GM19328 (cell line): ENCODE results near the gene TBCD.
"Not testable (repeated sequence)": the region's sequence is repeated elsewhere in the genome, so short reads cannot be mapped to it uniquely, and the experiment has no call there.

Experiments
- ATAC-seq: cut with Tn5 transposase; IDR thresholded peaks from one replicate; pipeline ENCODE4 v1.9.1; 2021; ENCODE audit warnings: mild to moderate bottlenecking, moderate library complexity; ENCODE audit not compliant: unreplicated experiment

TBCD gene

DNA sequence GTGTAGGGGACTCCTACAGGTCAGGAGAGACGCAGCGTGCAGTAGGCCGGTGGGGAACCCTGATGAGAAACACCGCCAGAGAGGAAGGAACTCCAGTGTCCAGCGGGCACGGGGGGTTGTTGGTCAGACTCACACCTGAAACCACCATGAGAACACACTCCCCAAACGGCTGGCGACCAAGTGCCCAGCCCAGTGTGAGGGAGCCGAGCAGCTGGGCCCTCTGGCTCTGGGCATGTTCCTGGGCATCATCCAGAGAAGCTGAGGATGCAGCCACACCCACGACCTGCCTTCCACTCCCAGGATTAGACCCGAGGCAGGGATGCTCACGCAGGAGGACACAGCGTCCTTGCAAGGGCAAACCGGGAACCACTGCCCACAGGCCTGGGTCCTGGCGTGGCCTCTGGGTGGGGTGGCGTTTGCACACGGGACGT lies 196.2 kb downstream of the TBCD start:
- no peak for ATAC-seq

- no peak for ATAC-seq
These were observed 197.1 kb downstream of the TBCD start for GRCh38 chr17:82948957-82949356.

GRCh38 chr17:82949361-82949760 lies 197.5 kb downstream of the TBCD start:
- ATAC-seq: no peak

DNA sequence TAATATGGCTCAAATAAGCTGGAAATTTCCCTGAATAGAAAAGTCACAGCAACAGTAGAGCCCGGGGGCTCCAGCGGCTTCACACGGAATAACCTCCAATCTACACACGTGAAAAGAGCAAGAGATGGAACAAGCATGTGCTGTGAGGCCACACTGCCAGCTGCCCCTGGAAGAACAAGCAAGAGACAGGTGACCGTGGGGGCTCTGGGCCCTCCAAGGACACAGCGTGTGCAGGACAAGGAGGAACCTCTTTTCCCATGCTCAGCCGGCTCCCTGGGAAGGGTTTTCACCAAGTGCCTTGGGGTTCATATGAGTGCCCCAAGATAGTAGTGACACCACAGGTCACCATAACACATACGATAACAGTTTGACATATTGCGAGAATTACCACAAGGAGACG lies 198.1 kb downstream of the TBCD start:
- no peak for ATAC-seq

GRCh38 chr17:82950525-82951102 lies 198.7 kb downstream of the TBCD start:
- no peak for ATAC-seq

DNA sequence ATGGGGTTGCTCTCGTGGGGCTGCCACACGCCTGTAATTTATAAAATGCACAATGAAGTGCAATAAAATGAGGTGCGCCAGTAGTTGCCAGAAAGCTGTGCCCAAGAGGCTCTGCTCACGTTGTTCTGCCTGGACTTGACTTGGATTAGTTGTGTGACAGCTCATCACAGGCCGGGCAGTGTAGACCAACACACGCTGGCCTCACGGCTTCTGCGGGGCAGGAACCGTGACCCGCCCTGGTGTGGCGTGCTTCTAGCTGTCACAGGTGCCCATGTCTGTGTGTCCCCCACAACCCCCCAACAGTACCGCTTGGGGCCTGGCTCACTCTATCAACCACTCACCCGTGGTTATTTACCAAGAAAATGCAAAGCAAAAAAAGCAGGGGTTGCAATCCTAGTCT lies 200.2 kb downstream of the TBCD start:
- ATAC-seq: no peak

DNA sequence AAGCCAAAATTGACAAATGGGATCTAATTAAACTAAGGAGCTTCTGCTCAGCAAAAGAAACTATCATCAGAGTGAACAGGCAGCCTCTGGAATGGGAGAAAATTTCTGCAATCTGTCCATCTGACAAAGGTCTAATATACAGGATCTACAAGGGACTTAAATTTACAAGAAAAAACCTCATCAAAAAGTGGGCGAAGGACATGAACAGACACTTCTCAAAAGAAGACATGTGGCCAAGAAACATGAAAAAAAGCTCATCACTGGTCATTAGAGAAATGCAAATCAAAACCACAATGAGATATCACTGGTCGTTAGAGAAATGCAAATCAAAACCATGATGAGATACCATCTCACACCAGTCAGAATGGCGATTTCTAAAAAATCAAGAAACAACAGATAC lies 203.2 kb downstream of the TBCD start:
- not testable (repeated sequence) for ATAC-seq

DNA sequence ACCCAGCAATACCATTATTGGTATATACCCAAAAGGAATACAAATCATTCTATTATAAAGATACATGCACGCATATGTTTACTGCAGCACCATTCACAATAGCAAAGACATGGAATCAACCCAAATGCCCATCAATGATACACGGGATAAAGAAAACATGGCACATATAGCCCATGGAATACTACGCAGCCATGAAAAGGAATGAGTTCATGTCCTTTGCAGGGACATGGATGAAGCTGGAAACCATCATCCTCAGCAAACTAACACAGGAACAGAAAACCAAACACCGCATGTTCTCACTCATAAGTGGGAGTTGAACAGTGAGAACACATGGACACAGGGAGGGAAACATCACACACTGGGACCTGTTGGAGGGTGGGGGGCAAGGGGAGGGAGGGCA lies 203.8 kb downstream of the TBCD start:
- ATAC-seq: not testable (repeated sequence)

GRCh38 chr17:82956146-82956725 lies 204.4 kb downstream of the TBCD start:
- ATAC-seq: no peak

DNA sequence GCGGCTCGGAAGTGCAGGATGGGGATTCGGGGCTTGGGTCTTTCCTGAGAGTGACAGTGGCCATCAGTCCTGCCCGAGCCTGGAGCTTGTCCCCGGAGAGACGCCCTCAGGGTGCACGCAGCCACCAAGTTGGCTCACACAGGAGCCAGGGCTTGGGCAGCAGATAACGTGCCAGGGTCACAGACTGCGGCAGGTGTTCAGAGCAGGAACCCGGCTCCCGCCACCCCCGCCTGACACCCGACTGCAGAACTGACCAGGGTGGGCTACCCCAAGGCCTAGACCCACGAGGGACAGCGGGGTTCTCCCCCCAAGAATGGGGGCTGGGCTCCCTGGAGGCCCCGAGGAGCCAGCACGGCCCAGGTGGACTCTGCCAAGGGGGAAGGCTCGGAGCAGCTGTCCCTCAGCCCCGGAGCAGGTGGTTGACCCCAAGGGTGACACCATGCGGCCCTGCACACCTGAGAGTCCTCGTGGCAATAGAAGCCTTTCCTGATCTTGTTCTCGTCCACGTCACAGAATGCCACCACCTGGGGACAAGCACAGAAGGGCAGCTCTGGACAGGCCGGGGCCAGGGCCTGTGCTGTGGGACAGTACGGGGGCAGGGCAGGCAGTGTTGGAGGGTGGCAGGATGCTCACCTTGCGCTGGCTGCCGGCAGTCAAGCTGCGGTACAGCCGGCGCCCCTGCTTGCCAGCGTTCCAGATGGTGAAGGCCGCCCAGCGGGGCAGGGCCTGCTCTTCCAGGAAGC lies 205.0 kb downstream of the TBCD start:
- no peak for ATAC-seq

- ATAC-seq: no peak
These were observed 205.6 kb downstream of the TBCD start for GRCh38 chr17:82957469-82957795.

- ATAC-seq: no peak
These were observed 206.2 kb downstream of the TBCD start for GRCh38 chr17:82957961-82958561.

GRCh38 chr17:82959242-82959930 lies 207.5 kb downstream of the TBCD start:
- ATAC-seq: no peak

DNA sequence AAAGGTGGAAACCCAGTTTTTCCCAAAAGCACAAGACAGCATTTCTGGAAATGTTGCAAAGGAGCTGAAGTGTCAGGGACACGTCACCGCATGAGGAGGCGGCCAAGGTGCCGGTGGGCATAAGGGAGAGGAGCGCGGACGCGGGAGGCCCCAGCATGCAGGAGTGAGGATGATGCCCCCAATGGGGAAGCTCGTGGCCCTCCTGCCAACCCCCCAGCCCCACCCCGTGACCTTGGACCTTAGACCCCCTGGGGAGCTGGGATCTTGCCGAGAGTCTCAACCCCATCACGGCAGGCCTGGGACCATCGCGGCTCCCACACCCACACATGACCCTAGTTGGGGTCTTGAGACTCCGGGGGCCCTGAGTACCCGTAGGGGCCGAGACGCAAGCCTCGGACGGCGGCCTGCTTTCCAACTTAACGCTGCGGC lies 208.1 kb downstream of the TBCD start:
- no peak for ATAC-seq

DNA sequence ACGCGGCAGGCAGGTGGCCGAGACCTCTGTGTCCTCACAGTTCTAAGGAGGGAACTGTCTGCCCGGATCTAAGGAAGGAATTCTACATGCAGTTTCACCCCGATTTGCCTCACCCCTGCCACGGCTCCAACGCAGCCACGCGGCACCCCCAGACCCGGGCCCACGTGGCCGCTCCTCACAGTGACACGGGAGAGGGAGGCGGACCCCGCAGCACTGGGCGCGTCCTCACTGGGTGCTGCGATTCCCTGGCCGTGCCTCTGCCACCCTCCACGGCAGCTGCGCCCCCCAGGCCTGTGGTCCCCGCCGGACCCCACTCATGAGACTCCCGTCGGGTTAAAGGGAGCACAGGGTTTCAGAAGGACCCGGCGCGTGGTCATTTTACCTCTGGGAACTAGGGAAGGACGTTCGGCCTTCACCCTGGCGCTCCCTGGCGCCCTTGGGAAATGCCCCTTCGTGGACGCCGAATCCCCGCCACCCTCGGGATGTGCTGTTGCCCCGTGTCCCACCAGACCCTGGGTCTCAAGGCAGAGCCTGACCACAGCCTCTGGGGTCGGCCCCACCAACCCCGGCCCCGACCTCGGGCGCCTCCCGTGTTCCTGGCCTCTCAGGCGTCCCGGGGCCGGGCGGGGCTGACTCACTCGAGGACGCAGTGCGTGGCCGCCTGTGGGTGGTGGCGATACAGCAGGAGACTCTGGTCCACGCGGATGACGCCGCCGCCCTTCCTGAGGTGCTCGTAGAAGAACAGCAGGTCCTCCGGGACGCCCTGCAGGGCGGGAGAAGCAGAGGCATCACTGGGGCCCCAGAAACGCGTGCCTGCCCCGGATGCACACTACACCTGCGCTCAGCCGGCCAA lies 208.8 kb downstream of the TBCD start:
- ATAC-seq: no peak

DNA sequence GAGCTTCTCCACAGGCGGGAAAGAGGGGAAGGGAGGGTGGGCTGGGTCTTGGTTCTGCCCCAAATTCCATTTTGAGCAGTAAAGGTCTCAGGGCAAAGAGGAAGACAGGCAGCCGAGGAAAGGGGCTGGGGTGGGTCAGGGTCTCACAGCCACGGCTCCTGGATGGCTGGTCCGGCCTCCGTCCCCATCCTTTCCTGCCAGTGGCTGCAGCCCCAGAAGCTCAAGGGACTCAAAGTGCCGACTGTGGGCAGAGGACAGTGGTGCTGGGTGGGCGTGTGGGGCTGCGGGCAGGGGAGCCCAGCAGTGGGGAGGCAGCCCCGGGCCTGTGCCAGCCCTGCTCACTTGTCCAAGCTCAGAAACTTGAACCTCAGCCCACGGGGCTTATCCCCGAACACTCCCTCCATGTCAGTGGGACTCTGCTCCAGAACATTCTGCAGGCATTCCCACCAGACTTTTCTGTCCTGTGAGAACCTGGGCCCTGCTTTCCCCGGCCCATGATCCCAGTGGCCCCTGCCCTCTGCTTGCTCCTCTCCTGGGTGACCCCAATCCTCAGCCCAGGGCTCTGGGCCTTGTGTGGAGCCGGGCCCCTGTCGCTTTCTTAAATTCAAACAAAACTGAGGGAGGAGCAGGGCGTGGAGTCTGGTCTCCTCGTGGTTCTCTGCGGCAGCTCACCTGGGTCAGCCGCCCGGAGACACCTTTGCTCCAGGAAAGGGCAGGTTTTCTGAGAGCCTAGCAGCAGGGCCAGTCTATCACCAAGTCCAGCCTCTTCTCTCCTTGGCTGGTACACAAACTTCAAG lies 209.7 kb downstream of the TBCD start:
- no peak for ATAC-seq

DNA sequence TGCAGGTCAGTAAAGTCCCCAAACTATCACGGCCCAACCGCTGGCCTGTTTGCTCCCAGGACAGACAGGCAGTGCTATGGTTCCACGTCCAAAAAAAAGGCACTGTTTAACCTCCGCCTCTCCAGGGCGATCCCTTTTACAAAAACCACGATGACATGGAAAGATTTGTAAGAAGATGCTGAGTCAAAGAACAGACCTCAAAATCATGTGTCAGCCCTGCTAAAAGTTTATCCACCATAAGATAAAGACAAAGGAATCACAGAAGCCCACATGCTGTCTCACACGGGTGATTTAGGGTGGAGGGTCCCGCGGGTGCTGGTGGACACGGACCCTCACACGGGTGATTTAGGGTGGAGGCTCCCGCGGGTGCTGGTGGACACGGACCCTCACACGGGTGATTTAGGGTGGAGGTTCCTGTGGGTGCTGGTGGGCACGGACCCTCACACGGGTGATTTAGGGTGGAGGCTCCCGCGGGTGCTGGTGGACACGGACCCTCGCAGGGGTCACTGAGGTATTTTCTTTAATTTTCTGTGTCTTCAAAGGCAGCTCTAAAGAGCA lies 210.4 kb downstream of the TBCD start:
- no peak for ATAC-seq

- ATAC-seq: no peak
These were observed 211.5 kb downstream of the TBCD start for GRCh38 chr17:82963104-82963950.

DNA sequence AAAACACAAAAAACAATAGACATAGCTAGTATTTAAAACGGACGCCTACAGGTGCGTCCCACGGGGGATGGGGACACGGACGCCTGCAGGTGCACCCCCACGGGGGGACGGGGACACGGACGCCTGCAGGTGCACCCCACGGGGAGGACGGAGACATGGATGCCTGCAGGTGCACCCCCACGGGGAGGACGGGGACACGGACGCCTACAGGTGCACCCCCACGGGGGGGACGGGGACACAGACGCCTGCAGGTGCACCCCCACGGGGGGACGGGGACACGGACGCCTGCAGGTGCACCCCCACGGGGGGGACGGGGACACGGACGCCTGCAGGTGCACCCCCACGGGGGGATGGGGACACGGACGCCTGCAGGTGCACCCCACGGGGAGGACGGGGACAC lies 212.6 kb downstream of the TBCD start:
- not testable (repeated sequence) for ATAC-seq
